Neural progenitor cell (in vitro differentiated cells): ENCODE data around the gene FOXL2NB. TPM values are rescaled to one million over a fixed set of nuclear protein-coding genes. Genes with fewer than 3 reads are reported as not detected.
A peak's percentile ranks its signal among the peaks of the same experiment; 100 is the strongest.

Source experiments
- DNase-seq: peaks from one replicate; pipeline ENCODE4 v3.0.0-alpha.2; 2016; ENCODE audit warnings: low spot score
- H2AFZ ChIP-seq: fragments of 200-600 bp; sonication (generic); replicated peaks from 2 replicates; pipeline ENCODE4 v1.6.1; 2016; ENCODE audit warnings: antibody characterized with exemption
- H3F3A ChIP-seq: fragments of 200-600 bp; sonication (generic); 2 replicates; pipeline ENCODE4 v1.6.1; 2016; ENCODE audit warnings: antibody characterized with exemption, low read depth
- H3K27ac ChIP-seq: fragments of 200-600 bp; sonication (generic); 2 replicates; pipeline ENCODE4 v1.5.1; 2016; ENCODE audit warnings: mild to moderate bottlenecking
- H3K27me3 ChIP-seq: fragments of 200-600 bp; sonication (generic); 2 replicates; pipeline ENCODE4 v1.6.1; 2016; ENCODE audit warnings: mild to moderate bottlenecking, moderate library complexity
- H3K36me3 ChIP-seq: fragments of 200-600 bp; sonication (generic); 2 replicates; pipeline ENCODE4 v1.5.1; 2016
- H3K4me1 ChIP-seq: fragments of 200-600 bp; sonication (generic); 2 replicates; pipeline ENCODE4 v1.6.1; 2016; ENCODE audit warnings: mixed run types
- H3K4me2 ChIP-seq: fragments of 200-600 bp; sonication (generic); 2 replicates; pipeline ENCODE4 v1.6.1; 2016
- H3K4me3 ChIP-seq: fragments of 200-600 bp; sonication (generic); 2 replicates; pipeline ENCODE4 v1.5.1; 2016
- H3K79me2 ChIP-seq: fragments of 200-600 bp; sonication (generic); 2 replicates; pipeline ENCODE4 v1.6.1; 2016; ENCODE audit warnings: low read depth
- H3K9ac ChIP-seq: fragments of 200-600 bp; sonication (generic); 2 replicates; pipeline ENCODE4 v1.6.1; 2016
- H3K9me3 ChIP-seq: fragments of 200-600 bp; sonication (generic); 2 replicates; pipeline ENCODE4 v1.5.1; 2016; ENCODE audit warnings: low read depth
- H4K20me1 ChIP-seq: fragments of 200-600 bp; sonication (generic); 2 replicates; pipeline ENCODE4 v1.6.1; 2016; ENCODE audit warnings: low read depth
- H3K27ac Mint-ChIP-seq: 3 replicates; pipeline ENCODE4 v1.8.0; 2021; ENCODE audit warnings: mixed read lengths
- H3K27me3 Mint-ChIP-seq: 2 replicates; pipeline ENCODE4 v1.8.0; 2022; ENCODE audit warnings: low read depth, mild to moderate bottlenecking, inconsistent platforms, moderate library complexity, mixed read lengths; ENCODE audit not compliant: insufficient read depth
- H3K36me3 Mint-ChIP-seq: 3 replicates; pipeline ENCODE4 v1.8.0; 2021; ENCODE audit warnings: mixed read lengths
- H3K4me1 Mint-ChIP-seq: 3 replicates; pipeline ENCODE4 v1.8.0; 2021; ENCODE audit warnings: mixed read lengths
- H3K4me3 Mint-ChIP-seq: 3 replicates; pipeline ENCODE4 v1.8.0; 2021; ENCODE audit warnings: mild to moderate bottlenecking, moderate library complexity, mixed read lengths
- H3K9me3 Mint-ChIP-seq: 3 replicates; pipeline ENCODE4 v1.8.0; 2020; ENCODE audit warnings: mixed read lengths
- CTCF ChIP-seq: fragments of 200-600 bp; sonication (generic); IDR thresholded peaks from 2 replicates; pipeline ENCODE4 v1.5.1; 2017; ENCODE audit warnings: antibody characterized with exemption, mild to moderate bottlenecking
- EZH2 ChIP-seq: fragments of 200-600 bp; sonication (generic); IDR thresholded peaks from 2 replicates; pipeline ENCODE4 v1.6.1; 2017; ENCODE audit warnings: antibody characterized with exemption, mild to moderate bottlenecking, moderate library complexity
- EZH2phosphoT487 ChIP-seq: fragments of 200-600 bp; sonication (generic); IDR thresholded peaks from 2 replicates; pipeline ENCODE4 v1.6.1; 2017; ENCODE audit warnings: antibody characterized with exemption
- total RNA-seq: library from RNA; depleted of rRNA; stranded (reverse); fragments of >200 nt; gene quantifications from 2 replicates; pipeline ENCODE4 v1.2.3, GENCODE V29; 2015; ENCODE audit warnings: low replicate concordance

Gene FOXL2NB
- total RNA-seq, 1 donor from 2014 or later = 0.09 TPM

DNA sequence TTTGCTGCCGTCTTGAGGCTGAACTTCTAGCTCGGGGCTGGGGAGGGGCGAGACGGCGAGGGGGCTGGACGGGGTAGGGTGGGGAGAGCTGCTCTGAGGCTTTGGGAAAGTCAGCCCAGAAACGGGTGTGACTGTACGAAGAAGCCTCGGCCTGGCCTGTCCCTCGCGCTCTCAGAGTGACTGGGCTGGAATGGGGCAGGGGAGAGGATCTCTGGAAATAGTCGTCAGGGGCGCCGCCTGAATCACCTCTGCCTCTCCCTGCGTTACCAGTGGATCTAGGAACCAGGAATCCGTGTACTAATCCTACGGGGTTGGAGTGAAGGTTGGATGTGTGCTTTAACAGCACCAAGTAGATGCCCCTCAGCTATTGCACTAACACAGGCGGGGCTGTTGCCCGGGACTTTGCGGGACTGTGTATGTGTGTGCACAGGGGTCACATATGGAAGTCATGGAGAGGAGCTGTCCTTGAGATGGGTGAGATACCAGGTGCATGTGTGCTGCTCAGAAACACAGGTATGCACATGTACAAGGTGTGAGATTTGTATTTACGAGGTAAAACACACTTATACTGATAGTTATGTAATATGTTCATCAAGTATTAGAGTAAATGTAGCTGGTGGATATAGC is 591 bp downstream of the FOXL2NB start:
- Histone ChIP-seq H3F3A (peaks cover 15% of the 10 kb centered on the region), H3K4me1 (peaks cover 47% of the 10 kb centered on the region), H3K9ac (no peak overlapping the region), H3K4me3 (peak overlapping the region; percentile 46), H3K9me3 (no peaks in the 10 kb centered on the region), H3K79me2 (no peaks in the 10 kb centered on the region), H3K4me2 (peak overlapping the region; percentile 78), H4K20me1 (peaks cover 89% of the 10 kb centered on the region), H3K36me3 (no peaks in the 10 kb centered on the region), H3K27ac (no peak overlapping the region), H3K27me3 (peaks cover 100% of the 10 kb centered on the region), H2AFZ (peak overlapping the region; percentile 81)
- peak; percentile 51 for DNase-seq
- Mint-ChIP-seq H3K27ac (peak overlapping the region; percentile 23), H3K4me3 (peak overlapping the region; percentile 81), H3K4me1 (peaks cover 27% of the 10 kb centered on the region), H3K36me3 (no peaks in the 10 kb centered on the region), H3K27me3 (peaks cover 79% of the 10 kb centered on the region), H3K9me3 (no peaks in the 10 kb centered on the region)
- TF ChIP-seq EZH2 (no peak), EZH2phosphoT487 (no peak), CTCF (no peak)

DNA sequence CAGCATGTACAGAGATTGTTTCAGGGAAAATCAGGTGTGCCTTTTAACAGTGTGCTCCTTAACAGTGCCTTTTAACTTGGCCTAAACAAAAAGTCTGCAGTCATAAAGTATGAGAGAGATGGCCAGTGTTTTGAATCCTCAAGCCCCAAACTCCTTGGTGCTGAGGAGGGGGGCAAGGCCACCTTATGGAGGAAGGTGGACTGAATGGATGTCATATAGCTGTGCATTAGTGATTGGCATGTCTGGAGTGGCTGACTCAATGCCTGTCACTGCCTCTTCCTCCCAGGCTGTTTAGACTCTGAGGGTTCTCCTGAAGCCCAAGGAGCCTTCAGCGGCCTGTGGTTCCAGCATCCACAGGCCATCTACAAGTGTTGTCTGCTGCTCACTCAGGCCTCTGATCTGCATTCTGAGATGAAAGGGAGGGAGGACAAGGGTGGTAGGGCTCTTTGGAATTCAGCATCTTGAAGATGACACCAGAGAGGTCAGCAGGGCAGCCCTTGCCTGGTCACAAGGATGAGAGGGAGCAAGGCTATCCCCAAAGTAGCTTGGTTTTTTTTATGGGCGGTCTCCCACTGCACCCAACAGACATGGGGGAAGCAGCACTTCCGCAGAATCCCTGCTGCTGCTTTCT is 1.5 kb downstream of the FOXL2NB start:
- Histone ChIP-seq H3K4me1 (peaks cover 42% of the 10 kb centered on the region), H3K27me3 (peaks cover 100% of the 10 kb centered on the region), H3K36me3 (no peaks in the 10 kb centered on the region), H3K4me2 (no peak overlapping the region), H3K79me2 (no peaks in the 10 kb centered on the region), H2AFZ (no peak overlapping the region), H3K27ac (no peak overlapping the region), H3K9me3 (no peaks in the 10 kb centered on the region), H3F3A (peaks cover 15% of the 10 kb centered on the region), H4K20me1 (peaks cover 80% of the 10 kb centered on the region), H3K9ac (no peak overlapping the region), H3K4me3 (no peak overlapping the region)
- Mint-ChIP-seq H3K27ac (no peak overlapping the region), H3K9me3 (no peaks in the 10 kb centered on the region), H3K27me3 (peaks cover 73% of the 10 kb centered on the region), H3K4me1 (peaks cover 25% of the 10 kb centered on the region), H3K4me3 (no peak overlapping the region), H3K36me3 (no peaks in the 10 kb centered on the region)
- no peak for TF ChIP-seq EZH2phosphoT487
- TF ChIP-seq CTCF = no peak
- no peak for TF ChIP-seq EZH2
- DNase-seq = no peak

DNA sequence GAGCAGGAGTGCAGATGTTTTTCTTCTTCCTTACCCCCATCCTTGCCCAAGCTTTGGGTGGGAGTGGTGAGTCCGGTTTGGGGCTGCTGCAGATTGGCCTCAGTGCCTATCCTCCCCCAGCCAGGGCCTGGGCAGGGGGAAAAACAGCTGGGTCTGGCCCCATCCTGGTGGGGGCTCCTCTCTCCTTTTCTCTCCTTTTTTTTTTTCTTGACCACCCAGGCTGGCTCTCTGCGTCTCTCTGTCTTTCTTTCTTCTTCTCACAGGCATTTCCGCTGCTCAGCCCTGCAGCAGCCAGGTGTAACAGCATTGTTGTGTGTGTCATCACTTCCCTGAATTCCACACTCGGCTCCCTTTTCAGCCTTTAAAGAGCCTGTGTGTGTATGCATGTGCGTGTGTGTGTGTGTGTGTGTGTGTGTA is 2.0 kb downstream of the FOXL2NB start:
- Histone ChIP-seq H3K4me3 (no peak overlapping the region), H3K27me3 (peaks cover 100% of the 10 kb centered on the region), H4K20me1 (peaks cover 75% of the 10 kb centered on the region), H2AFZ (no peak overlapping the region), H3F3A (peaks cover 15% of the 10 kb centered on the region), H3K36me3 (no peaks in the 10 kb centered on the region), H3K27ac (no peak overlapping the region), H3K9me3 (no peaks in the 10 kb centered on the region), H3K4me2 (no peak overlapping the region), H3K4me1 (peaks cover 38% of the 10 kb centered on the region), H3K79me2 (no peaks in the 10 kb centered on the region), H3K9ac (no peak overlapping the region)
- H3K4me1 Mint-ChIP-seq = peaks cover 22% of the 10 kb centered on the region
- H3K27ac Mint-ChIP-seq = no peak overlapping the region
- H3K9me3 Mint-ChIP-seq = no peaks in the 10 kb centered on the region
- no peak overlapping the region for H3K4me3 Mint-ChIP-seq
- TF ChIP-seq CTCF = no peak
- no peak for TF ChIP-seq EZH2
- no peak for TF ChIP-seq EZH2phosphoT487
- DNase-seq = peak; percentile 58
- H3K36me3 Mint-ChIP-seq = no peaks in the 10 kb centered on the region
- H3K27me3 Mint-ChIP-seq = peaks cover 68% of the 10 kb centered on the region
